Measurements from ENCODE around the gene SDSL.

DNA sequence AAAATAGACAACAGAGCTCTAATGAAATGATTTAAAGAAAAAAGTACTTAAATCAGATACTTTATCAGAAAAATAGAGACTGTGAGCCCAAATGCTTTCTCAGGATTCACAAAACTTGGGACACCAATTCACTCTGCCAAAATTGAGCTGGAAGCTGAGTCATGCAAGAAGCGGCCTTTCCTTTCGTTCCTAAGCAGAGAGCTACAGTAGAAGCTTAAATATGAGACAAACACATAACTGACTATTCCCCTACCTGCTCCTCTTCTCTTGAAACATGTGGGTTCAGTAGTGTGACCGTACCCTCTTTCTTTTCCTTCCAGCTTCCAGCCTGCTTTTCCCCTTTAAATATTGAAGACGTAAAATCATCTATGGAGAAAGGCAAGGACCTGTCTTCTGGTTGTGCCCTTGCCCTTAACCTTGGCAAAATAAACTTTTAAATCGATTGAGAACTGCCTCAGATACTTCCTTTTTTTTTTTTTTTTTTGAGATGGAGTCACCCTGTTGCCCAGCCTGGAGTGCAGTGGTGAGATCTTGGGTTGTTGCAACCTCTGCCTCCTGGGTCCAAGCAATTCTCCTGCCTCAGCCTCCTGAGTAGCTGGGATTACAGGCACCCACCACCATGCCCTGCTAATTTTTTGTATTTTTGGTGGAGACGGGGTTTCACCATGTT lies 14.1 kb upstream of the SDSL start:
- TF ChIP-seq, protein P1, sequence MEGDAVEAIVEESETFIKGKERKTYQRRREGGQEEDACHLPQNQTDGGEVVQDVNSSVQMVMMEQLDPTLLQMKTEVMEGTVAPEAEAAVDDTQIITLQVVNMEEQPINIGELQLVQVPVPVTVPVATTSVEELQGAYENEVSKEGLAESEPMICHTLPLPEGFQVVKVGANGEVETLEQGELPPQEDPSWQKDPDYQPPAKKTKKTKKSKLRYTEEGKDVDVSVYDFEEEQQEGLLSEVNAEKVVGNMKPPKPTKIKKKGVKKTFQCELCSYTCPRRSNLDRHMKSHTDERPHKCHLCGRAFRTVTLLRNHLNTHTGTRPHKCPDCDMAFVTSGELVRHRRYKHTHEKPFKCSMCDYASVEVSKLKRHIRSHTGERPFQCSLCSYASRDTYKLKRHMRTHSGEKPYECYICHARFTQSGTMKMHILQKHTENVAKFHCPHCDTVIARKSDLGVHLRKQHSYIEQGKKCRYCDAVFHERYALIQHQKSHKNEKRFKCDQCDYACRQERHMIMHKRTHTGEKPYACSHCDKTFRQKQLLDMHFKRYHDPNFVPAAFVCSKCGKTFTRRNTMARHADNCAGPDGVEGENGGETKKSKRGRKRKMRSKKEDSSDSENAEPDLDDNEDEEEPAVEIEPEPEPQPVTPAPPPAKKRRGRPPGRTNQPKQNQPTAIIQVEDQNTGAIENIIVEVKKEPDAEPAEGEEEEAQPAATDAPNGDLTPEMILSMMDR (conservative IDR thresholded peaks at IDR 0.05; ENCODE audit: low read depth in 2 of 2), result no peak
- TF ChIP-seq JUNB (IDR thresholded peaks at IDR 0.05; ENCODE audit: unreplicated experiment) (no peak), CREB1 (CRISPR knock-in tag; IDR thresholded peaks at IDR 0.05; ENCODE audit: low read depth) (no peak), EZH2 (IDR thresholded peaks at IDR 0.05; ENCODE audit: low read depth, unreplicated experiment) (no peak), POLR2AphosphoS5 (IDR thresholded peaks at IDR 0.05; ENCODE audit: low read depth) (no peak), EZH2phosphoT487 (IDR thresholded peaks at IDR 0.05; ENCODE audit: unreplicated experiment) (no peak)
- TF ChIP-seq, protein P2, sequence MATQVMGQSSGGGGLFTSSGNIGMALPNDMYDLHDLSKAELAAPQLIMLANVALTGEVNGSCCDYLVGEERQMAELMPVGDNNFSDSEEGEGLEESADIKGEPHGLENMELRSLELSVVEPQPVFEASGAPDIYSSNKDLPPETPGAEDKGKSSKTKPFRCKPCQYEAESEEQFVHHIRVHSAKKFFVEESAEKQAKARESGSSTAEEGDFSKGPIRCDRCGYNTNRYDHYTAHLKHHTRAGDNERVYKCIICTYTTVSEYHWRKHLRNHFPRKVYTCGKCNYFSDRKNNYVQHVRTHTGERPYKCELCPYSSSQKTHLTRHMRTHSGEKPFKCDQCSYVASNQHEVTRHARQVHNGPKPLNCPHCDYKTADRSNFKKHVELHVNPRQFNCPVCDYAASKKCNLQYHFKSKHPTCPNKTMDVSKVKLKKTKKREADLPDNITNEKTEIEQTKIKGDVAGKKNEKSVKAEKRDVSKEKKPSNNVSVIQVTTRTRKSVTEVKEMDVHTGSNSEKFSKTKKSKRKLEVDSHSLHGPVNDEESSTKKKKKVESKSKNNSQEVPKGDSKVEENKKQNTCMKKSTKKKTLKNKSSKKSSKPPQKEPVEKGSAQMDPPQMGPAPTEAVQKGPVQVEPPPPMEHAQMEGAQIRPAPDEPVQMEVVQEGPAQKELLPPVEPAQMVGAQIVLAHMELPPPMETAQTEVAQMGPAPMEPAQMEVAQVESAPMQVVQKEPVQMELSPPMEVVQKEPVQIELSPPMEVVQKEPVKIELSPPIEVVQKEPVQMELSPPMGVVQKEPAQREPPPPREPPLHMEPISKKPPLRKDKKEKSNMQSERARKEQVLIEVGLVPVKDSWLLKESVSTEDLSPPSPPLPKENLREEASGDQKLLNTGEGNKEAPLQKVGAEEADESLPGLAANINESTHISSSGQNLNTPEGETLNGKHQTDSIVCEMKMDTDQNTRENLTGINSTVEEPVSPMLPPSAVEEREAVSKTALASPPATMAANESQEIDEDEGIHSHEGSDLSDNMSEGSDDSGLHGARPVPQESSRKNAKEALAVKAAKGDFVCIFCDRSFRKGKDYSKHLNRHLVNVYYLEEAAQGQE (IDR thresholded peaks at IDR 0.05; ENCODE audit: unreplicated experiment), result no peak

Data from GM23338 (cell line).